Stimulated activated CD4-positive, alpha-beta T cell treated with anti-CD3 and anti-CD28 coated beads, TNF-alpha, amount 100 ng/mL, for 48 hours (primary cell): ENCODE measurements around the gene ENTR1.

ENCODE experiments used
- DNase-seq, 3 donors: peaks; one replicate each; pipeline ENCODE4 v3.0.0-alpha.2; 2020; ENCODE audit warnings: low read depth in 3 of 3

ENTR1 gene, protein sequence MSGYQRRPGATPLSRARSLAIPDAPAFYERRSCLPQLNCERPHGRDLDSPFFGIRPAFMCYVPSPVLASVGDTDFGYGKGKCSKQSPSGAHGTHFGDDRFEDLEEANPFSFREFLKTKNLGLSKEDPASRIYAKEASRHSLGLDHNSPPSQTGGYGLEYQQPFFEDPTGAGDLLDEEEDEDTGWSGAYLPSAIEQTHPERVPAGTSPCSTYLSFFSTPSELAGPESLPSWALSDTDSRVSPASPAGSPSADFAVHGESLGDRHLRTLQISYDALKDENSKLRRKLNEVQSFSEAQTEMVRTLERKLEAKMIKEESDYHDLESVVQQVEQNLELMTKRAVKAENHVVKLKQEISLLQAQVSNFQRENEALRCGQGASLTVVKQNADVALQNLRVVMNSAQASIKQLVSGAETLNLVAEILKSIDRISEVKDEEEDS

DNA sequence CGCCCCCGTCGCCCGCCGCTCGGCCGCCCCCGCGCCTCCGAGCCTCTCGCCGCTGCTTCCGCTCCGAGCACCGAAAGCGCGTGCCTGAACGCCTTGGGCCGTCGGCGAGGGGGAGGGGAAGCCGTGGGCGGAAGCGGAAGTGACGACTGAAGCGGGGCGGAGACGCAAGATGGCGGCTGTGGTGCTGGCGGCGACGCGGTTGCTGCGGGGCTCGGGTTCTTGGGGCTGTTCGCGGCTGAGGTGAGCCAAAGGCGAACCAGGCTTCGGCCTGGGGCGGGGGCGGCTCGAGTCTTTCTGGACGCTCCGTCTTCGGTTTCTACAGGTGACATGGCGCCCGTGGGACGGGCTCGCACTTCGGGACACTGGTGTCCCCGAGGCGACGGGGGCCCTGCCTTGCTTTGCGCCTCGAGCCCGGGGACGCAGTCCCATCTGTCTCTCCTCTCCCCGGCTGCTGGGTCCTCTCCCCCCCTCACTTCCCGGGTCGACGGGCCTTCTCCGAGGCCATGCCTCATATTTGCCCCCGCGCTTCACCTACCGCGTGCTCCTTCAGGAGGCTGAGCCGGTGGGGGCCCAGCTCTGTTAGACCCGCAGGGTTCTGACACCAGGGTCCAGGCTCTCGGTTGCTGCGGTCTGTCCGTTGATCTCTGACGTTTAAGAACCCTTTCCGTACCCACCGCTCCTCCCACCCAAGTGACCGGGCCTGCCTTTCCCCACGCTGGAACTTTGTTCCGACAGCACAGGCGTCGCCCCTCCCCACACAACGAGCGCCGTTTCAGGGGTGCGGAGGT lies at the start of gene ENTR1, which contains the start of gene PMPCA:
Gene ENTR1 (minus strand): TSS at position 115 of the 788 bp plus-strand sequence. CDS start 217 bp downstream, outside the sequence.
Gene PMPCA (plus strand): TSS at position 159 of the 788 bp plus-strand sequence. CDS start 11 bp downstream, at position 170.
- peak; percentile 90 to 95 (median 94) for DNase-seq

DNA sequence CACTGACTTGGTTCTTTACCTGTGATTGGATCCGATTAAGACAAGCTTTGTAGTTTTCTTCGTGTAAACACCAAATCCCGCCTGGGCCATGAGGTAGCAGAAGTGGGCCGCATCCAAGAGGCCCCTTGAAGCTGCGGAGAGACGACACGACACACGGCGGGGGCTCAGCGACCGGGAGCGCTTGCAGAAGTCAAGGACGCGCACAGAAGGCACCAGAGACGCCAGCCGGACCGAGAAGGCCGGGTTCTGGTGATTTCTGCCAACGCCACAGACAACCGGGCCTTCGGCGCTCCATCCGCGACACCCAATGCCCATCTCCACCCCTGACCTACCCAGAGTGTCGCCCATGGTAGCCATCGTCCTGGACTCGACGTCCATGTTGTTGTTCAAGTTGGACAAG lies 49.0 kb upstream of the ENTR1 start:
- DNase-seq = no peak

DNA sequence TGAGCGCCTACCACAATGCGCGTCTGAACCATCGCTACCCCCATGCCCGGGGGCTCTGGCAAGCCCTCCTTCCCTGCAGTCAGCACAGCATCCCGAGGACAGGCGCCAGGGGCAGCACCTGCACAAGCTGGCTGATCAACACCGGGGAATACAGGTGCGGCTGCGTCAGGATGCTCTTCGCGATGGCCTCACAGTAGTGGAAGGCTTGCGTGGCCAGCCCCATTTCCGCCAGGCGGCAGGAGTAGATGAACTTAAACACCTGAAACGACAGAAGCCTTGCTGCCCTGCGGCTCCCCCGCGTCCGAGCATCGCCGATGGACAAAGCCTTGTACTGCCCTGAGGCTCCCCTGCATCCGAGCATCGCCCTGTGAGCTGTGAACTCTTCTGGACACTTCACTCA lies 46.9 kb upstream of the ENTR1 start:
- DNase-seq = no peak

DNA sequence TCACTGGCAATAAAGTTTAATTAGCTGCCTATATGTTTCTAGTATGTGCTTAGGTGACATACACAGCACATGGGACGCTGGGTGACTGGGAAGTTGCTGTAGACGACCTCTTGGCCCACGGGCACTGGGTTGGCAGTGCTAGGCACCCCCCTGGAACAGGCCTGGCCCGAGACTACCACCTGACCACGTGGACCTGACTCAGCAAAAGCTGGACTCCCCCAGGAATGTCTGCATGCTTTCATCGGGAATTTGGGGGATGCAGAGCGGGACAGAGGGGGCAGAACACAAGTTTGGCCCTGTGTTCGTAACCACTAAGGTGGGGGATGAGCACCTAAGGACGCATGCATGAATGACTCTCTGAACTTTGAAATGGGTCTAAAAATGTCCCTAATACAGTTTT lies 45.8 kb upstream of the ENTR1 start:
- DNase-seq = no peak

DNA sequence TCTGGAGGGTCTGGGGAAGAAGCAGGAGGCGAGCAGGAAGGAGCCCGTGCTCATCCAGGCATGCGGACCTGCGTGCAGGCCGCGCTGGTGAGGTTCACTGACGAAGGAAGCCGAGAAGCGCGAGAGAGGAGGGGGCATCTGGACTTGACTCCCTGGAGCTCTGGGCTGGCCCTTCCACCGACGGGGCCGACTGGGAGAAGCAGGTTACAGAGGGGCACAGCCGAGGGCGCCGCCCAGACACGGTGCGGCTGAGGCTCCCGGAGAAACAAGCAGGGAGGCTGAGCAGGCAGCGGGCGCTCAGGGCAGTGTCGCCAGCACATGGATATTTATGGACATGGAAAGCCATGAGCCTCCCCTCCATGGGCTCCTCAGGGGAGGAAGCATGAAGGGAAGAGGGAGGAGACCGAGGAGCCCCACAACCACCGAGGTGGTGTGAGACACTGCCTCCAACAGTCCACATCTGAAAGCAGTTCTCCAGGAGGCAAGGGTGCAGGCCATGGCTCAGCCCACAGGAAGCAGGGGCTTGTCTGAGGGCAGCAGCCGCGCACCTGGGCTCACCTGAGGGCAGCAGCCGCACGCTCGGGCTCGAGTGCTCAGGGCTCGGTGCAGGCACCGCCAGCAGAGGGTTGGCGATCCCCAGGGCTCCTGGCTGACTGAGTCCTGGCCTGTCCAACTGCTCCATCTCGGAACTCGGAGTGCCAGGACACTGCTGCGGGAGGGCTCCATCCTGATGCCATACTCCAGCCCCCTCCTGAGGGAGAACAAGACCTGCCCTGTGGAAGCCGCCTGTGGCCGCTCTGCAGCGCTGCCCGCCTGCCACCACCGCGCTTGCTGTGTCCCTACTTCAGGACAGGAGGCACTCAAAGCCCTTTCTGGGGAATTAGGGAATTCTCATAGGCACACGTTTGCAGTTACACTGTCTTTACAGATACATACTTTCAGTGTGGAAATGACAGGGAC lies 44.9 kb upstream of the ENTR1 start:
- DNase-seq = no peak

DNA sequence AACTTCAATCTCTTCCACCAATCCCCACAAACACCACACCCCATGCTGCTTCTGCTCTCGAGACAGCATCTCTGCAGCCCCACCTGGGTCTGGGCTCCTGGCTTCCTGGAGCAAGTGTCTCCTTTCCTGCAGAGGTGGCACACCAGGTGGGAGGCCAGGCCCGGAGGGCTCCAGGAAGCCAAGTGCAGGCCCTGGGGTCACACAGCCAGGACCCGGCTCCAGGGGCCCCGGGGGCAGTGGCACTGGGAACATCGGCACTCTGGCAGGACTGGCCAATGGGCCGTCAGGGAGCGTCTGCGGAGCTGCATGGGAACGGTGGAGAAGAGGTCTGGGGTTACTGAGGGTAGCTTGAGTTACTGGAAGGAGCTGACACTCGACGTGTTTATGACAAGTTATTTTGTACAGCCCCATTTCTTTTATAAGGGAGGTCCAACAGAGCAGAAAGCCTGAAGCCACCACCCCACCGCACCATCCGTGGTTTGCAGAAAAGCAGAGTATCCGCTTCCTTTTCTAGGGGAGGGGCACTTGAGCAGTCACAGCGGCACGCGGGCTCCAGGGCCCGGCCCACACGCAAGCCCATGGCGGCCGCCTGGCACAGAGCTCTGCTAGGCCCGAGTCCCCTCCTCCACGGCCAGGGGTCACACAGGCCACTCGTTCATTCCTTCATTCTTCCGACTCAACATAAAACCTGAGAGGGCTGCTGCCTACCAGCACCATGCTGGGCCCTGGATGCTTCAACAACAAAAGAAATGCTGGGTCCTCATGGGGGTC lies 43.8 kb upstream of the ENTR1 start:
- no peak for DNase-seq

DNA sequence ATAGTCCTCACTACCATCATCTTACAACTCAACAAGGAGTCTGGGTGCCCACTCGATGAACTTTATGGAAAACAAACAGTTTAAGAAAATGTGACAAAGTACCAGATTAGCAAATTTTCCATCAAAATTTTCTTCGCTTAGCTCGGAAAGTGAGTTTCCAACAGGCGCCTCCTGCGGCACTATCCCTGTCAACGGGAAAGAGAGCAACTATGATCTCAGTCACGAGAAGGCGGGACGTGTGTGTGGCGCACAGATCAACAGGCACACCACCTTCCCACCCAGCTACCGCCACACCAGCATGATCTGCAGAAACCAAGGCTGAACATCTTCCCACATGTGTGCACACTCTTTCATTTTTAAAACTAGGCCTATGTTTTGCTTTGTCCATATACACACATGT lies 42.9 kb upstream of the ENTR1 start:
- DNase-seq = no peak

DNA sequence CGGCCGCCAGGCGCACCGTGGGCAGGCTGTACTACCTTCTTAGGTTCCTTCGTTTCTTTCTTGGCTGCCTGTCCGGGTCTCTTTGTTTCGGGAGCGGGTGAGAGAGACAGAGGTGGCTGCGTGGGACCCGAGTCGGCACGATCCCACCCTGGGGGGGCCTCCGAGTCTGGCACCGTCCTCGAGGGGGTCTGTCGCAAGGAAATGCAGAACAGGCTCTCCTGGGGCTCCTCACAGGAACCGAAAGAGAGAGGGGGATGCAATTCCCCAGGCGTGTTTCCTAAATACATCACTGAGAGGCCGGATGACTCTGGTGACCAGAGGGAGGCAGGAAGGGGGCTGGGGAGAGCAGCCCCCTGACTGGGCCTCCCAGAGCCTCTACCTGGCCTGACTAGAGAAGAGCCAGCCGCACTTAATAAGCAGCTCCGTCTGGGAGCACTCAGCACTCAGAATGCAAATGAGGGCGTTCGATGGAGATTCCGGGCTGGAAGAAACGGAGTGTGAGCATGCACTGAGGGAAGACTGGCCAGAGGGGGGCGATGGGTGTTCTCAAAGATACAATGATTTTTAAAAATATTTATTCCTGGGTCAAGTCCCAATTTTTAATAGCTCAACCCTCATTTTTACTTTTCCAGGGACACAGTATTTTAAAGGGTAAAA lies 40.9 kb upstream of the ENTR1 start:
- DNase-seq = no peak

DNA sequence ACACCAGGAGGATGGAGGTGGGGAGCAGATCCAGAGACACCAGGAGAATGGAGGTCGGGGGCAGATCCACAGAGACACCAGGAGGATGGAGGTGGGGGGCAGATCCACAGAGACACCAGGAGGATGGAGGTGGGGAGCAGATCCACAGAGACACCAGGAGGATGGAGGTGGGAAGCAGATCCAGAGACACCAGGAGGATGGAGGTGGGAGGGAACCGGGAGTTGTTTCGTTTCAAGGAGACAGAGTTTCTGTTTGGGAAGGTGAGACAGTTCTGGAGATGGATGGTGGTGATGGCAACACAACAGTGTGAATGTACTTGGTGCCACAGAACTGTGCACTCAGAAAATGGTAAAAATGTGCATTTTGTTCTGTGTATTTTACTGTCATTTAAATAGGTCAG lies 38.2 kb upstream of the ENTR1 start:
- DNase-seq = no peak

DNA sequence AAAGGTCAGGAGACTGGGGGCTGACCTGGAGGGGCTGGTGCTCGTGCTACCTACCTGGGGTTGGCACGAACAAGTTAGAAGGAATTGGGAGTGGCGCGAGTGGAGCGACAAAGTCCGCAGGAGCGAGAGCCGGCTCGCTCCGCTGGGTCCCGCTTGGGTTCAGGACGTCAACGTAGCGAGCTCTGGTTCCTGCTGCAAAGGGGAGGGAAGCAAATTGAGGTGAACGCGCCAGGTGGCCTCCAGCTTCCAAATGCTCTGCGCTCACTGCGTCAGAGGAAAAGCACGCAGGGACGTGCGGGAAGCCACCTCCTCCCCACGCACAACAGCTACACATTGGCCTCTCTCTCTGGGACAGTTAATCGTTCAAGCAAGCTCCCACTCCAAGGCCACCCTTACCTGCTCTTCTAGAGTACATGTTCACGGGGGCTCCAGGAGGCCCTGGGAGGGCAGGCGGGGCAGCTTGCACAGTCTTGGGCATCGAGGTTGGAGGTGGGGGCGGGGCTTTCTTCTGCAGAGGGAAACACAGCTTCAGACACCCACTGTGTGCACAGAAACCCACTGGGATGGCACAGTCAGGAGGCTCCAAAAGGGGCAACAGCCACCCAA lies 36.9 kb upstream of the ENTR1 start:
- no peak for DNase-seq

DNA sequence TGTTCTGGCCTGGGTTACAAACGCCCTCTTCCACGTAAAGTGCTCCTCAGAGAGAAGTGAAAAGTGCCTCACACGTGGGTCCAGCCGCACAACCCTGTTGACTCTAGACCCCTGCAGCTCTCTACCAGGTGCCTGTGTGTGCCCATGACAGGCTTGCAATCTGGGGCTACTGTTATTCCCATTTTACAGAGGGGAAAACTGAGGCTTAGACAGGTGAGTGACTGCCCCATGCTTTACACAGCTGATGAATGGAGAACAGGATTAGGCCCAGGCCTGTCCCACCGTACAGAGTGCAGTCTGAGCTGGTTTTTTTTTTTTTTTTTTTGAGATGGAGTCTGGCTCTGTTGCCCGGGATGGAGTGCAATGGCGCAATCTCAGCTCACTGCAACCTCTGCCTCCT lies 35.4 kb upstream of the ENTR1 start:
- no peak for DNase-seq

DNA sequence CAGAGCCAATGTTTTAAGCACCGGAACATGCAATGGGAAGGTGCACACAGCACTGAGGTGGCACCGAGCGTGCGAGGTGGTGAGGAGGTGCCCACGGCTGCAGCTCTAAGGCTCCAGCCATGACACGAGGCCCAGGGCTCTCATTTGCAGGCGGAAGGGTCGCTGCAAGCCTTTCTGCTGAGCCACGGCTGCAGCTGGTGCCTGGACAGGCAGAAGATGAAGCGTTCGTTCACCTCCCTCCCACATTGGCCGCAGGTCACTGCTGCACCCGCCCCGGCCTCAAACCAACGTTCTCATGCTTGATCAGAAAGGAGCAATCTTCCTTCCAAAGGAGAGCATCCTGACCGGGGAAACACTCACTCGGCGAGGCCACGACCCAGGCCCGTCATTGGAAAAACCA lies 33.7 kb upstream of the ENTR1 start:
- DNase-seq = no peak

DNA sequence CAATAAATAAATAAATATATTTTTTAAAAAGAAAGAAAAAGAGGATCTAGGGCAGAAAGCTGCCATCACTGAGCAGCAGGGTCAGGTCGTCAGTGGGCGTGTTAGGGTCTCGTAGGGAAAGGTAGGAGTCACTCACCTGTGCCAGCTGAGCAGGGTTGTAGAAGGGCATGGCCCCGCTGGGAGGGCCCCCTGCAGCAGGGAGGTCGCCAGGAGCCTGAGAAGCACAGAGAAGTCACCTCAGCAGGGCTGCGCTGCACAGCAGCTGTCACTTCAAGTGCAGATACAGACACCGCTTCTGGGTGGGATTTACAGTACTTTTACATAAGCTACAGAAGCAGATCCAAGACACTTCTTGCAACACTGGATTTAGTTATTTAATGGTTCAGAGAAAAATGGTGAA lies 33.3 kb upstream of the ENTR1 start:
- DNase-seq = no peak

DNA sequence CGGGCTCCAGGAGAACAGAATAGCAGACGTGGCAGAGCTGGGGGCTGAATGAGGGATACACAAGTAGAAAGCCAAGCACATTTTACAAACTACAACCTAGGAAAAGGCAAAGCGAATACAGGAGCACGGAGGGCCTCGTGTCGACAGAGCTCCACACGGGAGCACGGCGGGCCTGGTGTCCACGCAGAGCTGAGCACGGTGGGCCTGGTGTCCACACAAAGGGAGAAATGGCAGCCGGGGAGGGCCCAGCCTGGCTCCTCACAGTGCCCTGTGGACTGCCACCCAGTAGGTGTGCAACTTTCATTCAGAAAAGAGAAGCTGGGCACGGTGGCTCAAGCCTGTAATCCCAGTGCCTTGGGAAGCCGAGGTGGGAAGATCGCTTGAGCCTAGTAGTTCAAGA lies 32.7 kb upstream of the ENTR1 start:
- no peak for DNase-seq

DNA sequence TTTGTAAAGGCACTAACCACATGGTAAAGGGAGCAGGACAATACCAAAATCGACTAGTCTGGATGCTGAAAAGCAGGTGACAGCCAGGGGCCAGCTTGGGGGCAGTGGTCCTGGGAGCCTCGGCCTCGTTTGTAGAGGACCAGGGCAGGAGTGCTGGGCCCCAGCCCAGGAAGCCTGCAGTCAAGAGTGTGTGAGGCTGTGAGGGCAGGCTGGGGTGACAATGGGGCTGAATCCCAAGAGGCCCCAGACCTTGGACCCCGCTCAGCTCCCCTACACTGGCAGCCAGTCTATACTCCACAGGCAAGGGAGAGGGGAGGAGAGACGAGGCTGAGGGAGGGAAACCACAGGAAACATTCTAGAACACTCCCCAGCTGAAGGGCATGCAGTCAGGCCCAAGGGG lies 31.9 kb upstream of the ENTR1 start:
- DNase-seq = no peak

DNA sequence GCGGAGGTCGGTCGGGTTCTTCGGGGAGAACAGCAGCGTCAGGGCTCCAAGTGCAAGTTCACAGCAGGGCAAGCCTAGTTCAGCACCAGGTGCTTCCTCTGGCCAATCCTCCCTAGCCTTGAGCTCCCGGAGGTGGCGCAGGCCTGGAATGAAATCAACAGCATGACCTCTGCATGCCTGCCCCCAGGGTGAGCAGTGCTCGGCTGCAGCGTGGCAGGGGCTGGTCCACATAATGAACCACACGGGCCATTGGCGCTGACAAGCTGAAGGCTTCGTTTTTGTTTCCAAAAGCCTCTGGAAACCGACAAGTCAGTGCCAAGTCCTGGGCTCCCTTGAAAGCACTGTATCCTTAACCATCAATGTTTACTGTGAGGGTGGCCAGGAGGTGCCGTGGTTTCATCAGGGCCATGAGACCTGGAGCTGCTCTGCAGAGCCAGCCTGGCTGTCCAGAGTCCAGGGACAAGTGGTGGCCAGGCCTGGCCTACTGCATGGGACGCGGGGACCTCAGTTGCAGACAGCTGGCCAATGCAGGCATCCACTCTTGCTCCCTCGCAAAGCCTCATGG lies 31.3 kb upstream of the ENTR1 start:
- no peak for DNase-seq

DNA sequence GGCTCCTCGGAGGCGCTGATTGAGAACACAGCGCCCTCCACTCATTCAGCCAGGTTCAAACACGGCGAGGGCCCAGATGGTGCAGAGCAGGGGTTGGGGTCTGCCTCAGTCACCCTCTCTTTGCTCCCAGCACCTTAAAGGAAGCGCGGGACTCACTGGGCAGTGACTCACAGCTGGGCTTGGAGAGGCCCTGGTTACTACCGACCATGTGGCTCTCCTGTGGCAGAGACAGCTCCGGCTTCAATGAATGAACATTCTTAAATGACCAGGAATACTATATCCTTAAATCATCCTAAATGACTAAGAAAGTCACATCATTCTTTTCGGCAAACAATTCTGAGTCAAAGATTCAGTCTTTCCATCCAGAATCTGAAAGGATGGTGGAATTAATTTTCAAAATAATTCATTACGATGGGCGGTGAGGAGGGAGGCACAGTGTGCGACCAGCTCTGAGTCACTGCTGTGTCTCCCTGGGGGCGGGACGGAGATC lies 30.8 kb upstream of the ENTR1 start:
- DNase-seq = no peak

DNA sequence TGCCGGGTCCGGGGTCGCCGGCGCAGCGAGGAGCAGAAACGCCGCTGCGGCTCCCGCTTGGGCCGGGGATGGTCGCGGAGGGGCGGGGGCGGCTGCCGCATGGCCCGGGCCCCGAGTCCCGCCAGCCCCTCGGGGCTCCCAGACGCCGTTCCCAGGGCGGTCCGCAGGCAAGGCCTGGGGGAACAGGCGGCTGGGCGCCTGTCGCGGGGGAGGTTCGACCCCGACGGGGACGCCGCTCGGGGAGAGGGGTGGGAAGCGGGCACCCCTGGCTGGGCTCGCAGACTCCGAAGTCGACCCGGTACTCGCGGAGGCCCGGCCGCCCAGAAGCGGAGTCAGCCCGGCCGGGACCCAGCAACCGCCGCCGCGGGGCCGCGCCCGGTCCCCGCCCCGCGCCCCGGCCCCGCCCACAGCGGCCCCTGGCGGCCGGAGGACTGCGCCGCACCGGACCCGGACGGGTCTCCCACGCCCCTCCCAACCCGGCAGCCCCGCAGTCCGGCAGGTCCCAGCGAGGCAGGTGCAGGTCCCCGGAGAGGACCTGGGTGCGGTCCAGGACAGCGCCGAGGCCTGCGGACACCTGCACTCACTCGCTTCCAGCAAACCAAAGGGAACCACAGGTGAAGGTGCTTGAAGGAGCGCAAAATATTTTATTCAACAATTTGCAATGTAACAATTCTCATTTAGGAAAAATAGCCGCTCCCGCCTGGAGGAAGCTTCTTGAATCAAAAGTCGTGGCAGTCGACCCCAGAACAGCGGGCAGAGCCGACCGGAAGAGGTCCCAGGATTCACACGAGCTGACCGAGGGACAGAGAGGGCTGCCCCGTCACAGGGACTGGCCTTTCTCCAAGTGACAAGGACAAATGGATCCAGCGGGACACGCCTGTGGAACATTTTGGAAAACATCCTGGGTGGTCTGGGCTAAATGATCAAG lies 29.3 kb upstream of the ENTR1 start, which contains the start of gene INPP5E:
Gene INPP5E (minus strand): TSS at position 365 of the 928 bp plus-strand sequence. CDS start 426 bp downstream, outside the sequence.
- peak; percentile 54 to 81 (median 71) for DNase-seq
